ENCODE results near the gene ACKR2.

The ACKR2 gene

GRCh38 chr3:42809202-42809601, at the start of gene ACKR2:
ACKR2 (plus strand) TSS chr3:42809445; CDS start chr3:42864503, 55,058 bp downstream.
- no peak for DNase-seq

GRCh38 chr3:42762046-42762724, 47.1 kb upstream of the ACKR2 start:
- DNase-seq = no peak

- DNase-seq = peak; percentile 21
Measured at GRCh38 chr3:42763021-42763420, 46.2 kb upstream of the ACKR2 start.

GRCh38 chr3:42764115-42764514, 45.1 kb upstream of the ACKR2 start:
- no peak for DNase-seq

GRCh38 chr3:42764561-42765295, 44.5 kb upstream of the ACKR2 start:
- DNase-seq = no peak

GRCh38 chr3:42769477-42770131, 39.6 kb upstream of the ACKR2 start:
- DNase-seq = no peak

GRCh38 chr3:42771271-42771670, 38.0 kb upstream of the ACKR2 start:
- no peak for DNase-seq

GRCh38 chr3:42772670-42773408, 36.4 kb upstream of the ACKR2 start, which contains the start of gene CCDC13:
CCDC13 (minus strand) TSS chr3:42773253; CDS start chr3:42758345, 14,908 bp downstream.
- peak; percentile 84 for DNase-seq

- DNase-seq = no peak
Measured at GRCh38 chr3:42773409-42773751, 35.9 kb upstream of the ACKR2 start.

- DNase-seq = no peak
Measured at GRCh38 chr3:42778644-42779043, 30.6 kb upstream of the ACKR2 start.

GRCh38 chr3:42780398-42780797, 28.8 kb upstream of the ACKR2 start:
- DNase-seq = no peak

- peak; percentile 69 for DNase-seq
Measured at GRCh38 chr3:42780892-42781700, 28.1 kb upstream of the ACKR2 start.

GRCh38 chr3:42786212-42786611, 23.0 kb upstream of the ACKR2 start:
- DNase-seq = no peak

GRCh38 chr3:42786631-42787030, 22.6 kb upstream of the ACKR2 start:
- no peak for DNase-seq

GRCh38 chr3:42790714-42791229, 18.5 kb upstream of the ACKR2 start:
- no peak for DNase-seq

GRCh38 chr3:42795621-42796181, 13.5 kb upstream of the ACKR2 start:
- DNase-seq = no peak

- no peak for DNase-seq
Measured at GRCh38 chr3:42796332-42796885, 12.8 kb upstream of the ACKR2 start.

GRCh38 chr3:42799376-42799775, 9.9 kb upstream of the ACKR2 start:
- DNase-seq = no peak

GRCh38 chr3:42800251-42800650, 9.0 kb upstream of the ACKR2 start:
- no peak for DNase-seq

- DNase-seq = no peak
Measured at GRCh38 chr3:42801048-42801620, 8.1 kb upstream of the ACKR2 start.

GRCh38 chr3:42801784-42802183, 7.5 kb upstream of the ACKR2 start:
- DNase-seq = no peak
